ENCODE data around the gene ARHGAP45.

Gene ARHGAP45

DNA sequence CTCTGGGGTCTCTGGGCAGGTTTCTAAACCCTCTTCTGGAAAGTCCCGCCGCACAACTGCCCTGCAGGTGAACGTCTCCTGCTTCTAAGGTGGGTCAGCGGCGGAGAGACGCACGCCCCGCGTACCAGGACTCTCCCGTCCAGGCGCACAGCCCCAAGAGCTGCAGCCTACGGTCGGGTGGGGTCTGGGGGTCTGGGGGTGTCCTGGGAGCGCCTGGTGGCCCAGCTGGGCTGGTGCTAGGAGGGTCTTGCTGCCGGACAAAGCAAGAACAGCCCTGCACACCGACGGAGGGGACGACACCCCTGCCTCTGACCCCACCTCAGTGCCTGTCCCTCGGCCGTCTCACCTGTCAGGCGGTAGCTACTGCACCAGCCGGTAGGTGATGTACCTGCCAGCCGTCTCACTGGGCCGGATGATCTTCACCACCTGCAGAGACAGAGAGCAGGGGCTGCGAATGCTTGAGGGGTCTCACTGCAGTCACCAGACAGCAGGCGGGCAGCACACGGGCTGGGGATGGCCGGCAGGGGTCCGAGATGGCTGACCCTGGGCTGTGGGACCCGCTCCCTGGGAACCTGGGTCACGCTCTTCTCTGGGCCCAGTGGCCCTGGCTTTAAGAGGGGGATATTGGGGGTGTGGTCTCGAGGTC lies 22.3 kb downstream of the ARHGAP45 start:
- intact Hi-C loops (cut with micrococcal nuclease), result no loop called here
- H3K9me3 Mint-ChIP-seq, result no peaks in the 10 kb centered on the region
- peaks cover 100% of the 10 kb centered on the region for H3K36me3 Mint-ChIP-seq (ENCODE audit: low read depth)
- H3K4me1 Mint-ChIP-seq (ENCODE audit: low read depth), result peaks cover 84% of the 10 kb centered on the region
- H3K4me3 Mint-ChIP-seq, result peak overlapping the region; percentile 54
- peak overlapping the region; percentile 98 for H3K27ac Mint-ChIP-seq
- H3K27me3 Mint-ChIP-seq, result no peaks in the 10 kb centered on the region

- Mint-ChIP-seq H3K27ac (peak overlapping the region; percentile 98), H3K36me3 (ENCODE audit: low read depth) (peaks cover 100% of the 10 kb centered on the region), H3K4me1 (ENCODE audit: low read depth) (peaks cover 82% of the 10 kb centered on the region), H3K27me3 (no peaks in the 10 kb centered on the region), H3K9me3 (no peaks in the 10 kb centered on the region), H3K4me3 (peak overlapping the region; percentile 17)
- intact Hi-C loops (cut with micrococcal nuclease), result no loop called here
Observed at GRCh38 chr19:1089891-1090290, 22.9 kb downstream of the ARHGAP45 start.

- peak overlapping the region; percentile 98 for H3K27ac Mint-ChIP-seq
- intact Hi-C loops (cut with micrococcal nuclease), result no loop called here
- H3K36me3 Mint-ChIP-seq (ENCODE audit: low read depth), result peaks cover 95% of the 10 kb centered on the region
- no peak overlapping the region for H3K4me3 Mint-ChIP-seq
- H3K4me1 Mint-ChIP-seq (ENCODE audit: low read depth), result peaks cover 76% of the 10 kb centered on the region
- no peaks in the 10 kb centered on the region for H3K27me3 Mint-ChIP-seq
- no peaks in the 10 kb centered on the region for H3K9me3 Mint-ChIP-seq
Observed at GRCh38 chr19:1090731-1091543, 24.0 kb downstream of the ARHGAP45 start.

- intact Hi-C loops (cut with micrococcal nuclease), result no loop called here
- Mint-ChIP-seq H3K9me3 (no peaks in the 10 kb centered on the region), H3K36me3 (ENCODE audit: low read depth) (peaks cover 87% of the 10 kb centered on the region), H3K27ac (no peak overlapping the region), H3K27me3 (no peaks in the 10 kb centered on the region), H3K4me3 (no peak overlapping the region), H3K4me1 (ENCODE audit: low read depth) (peaks cover 71% of the 10 kb centered on the region)
Observed at GRCh38 chr19:1091544-1092175, 24.7 kb downstream of the ARHGAP45 start.

GRCh38 chr19:1093330-1093729 lies 26.4 kb downstream of the ARHGAP45 start:
- peaks cover 62% of the 10 kb centered on the region for H3K4me1 Mint-ChIP-seq (ENCODE audit: low read depth)
- H3K27me3 Mint-ChIP-seq, result no peaks in the 10 kb centered on the region
- intact Hi-C loops (cut with micrococcal nuclease), result no loop called here
- no peaks in the 10 kb centered on the region for H3K9me3 Mint-ChIP-seq
- peak overlapping the region; percentile 82 for H3K27ac Mint-ChIP-seq
- peak overlapping the region; percentile 88 for H3K4me3 Mint-ChIP-seq
- H3K36me3 Mint-ChIP-seq (ENCODE audit: low read depth), result peaks cover 71% of the 10 kb centered on the region

GRCh38 chr19:1093811-1094553 lies 27.0 kb downstream of the ARHGAP45 start:
- Mint-ChIP-seq H3K36me3 (ENCODE audit: low read depth) (peaks cover 64% of the 10 kb centered on the region), H3K27me3 (no peaks in the 10 kb centered on the region), H3K4me3 (peak overlapping the region; percentile 88), H3K27ac (peak overlapping the region; percentile 82), H3K9me3 (no peaks in the 10 kb centered on the region), H3K4me1 (ENCODE audit: low read depth) (peaks cover 62% of the 10 kb centered on the region)
- intact Hi-C loops (cut with micrococcal nuclease), result no loop called here

DNA sequence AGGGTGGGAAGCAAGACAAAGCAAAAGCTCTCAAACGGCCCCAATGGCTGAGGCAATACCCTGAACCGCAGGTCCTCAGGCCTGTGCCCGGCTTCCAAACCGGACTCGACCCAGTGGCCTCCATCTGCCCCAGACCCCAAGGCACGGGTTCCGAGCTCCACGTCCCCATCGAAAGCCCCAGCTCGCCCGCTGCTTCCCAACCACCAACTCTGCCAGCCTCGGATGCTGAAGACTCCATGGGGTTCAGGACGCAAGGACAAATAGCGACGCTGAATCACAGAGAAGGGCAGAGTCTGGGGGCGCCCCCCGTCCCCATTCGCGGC lies 27.6 kb downstream of the ARHGAP45 start:
- Mint-ChIP-seq H3K36me3 (ENCODE audit: low read depth) (peaks cover 58% of the 10 kb centered on the region), H3K4me1 (ENCODE audit: low read depth) (peaks cover 62% of the 10 kb centered on the region), H3K9me3 (peaks cover 1% of the 10 kb centered on the region), H3K27me3 (no peaks in the 10 kb centered on the region), H3K27ac (peak overlapping the region; percentile 82), H3K4me3 (peak overlapping the region; percentile 88)
- intact Hi-C loops (cut with micrococcal nuclease), result no loop called here

DNA sequence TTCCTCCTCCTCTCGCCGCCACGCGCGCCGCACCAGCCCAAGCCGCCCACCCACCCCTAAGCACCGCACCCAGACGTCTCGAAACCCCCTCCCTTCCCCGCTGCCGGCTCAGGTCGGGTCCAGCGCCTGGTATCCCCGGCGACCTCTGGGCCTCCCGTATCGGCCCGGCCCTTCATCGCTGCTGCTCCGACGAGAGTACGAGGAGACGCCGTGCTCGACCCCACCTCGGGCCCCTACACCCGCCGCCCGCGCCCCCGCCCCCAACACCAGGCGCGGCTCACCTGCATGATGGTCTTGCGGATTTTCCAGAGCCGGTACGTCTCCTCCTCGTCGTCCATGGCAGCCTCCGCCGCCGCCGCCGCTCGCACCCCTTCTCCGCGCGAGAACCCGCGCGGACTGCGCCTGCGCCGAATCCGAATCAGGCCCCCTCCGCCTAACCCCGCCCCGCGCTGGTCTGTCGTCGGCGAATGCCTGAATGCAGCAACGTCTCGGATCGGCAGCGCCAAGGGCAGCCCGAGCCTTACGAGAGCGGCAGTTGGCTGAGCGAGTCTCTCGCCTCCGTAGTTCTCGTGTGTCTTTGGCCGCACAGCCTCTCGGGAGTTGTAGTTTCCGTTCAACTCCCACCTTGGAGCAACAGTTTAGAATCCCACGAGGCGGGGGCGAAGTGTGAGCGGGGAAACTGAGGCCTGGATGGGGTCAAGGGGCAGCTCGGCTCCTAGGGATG lies 28.2 kb downstream of the ARHGAP45 start, which contains the start of gene POLR2E:
POLR2E (minus strand) TSS at position 398 of the 724 bp plus-strand sequence; CDS start at position 338, 60 bp downstream.
- intact Hi-C loops (cut with micrococcal nuclease), result no loop called here
- Mint-ChIP-seq H3K27ac (peak within 1 kb of the TSS; percentile 82), H3K36me3 (ENCODE audit: low read depth) (peaks cover 58% of the 10 kb centered on the region), H3K27me3 (no peaks in the 10 kb centered on the region), H3K4me1 (ENCODE audit: low read depth) (peaks cover 63% of the 10 kb centered on the region), H3K4me3 (peak within 1 kb of the TSS; percentile 88), H3K9me3 (peaks cover 7% of the 10 kb centered on the region)

DNA sequence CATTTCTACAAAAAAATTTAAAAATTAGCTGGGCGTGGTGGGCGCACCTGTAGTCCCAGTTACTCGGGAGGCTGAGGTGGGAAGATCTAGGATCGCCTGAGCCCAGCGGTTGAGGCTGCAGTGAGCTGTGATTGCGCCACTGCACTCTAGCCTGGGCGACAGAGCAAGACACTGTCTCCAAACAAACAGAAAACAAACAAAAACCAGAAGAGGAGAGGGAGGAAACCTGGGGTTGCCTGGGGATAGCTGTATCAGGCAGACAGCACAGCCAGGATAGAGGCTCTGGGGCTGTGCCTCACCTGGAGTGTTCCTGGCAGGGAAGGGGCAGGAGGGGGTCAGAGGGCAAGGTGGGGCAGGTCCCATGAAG lies 30.8 kb downstream of the ARHGAP45 start:
- no peak overlapping the region for H3K4me3 Mint-ChIP-seq
- intact Hi-C loops (cut with micrococcal nuclease), result no loop called here
- peaks cover 32% of the 10 kb centered on the region for H3K36me3 Mint-ChIP-seq (ENCODE audit: low read depth)
- no peaks in the 10 kb centered on the region for H3K27me3 Mint-ChIP-seq
- H3K9me3 Mint-ChIP-seq, result peaks cover 7% of the 10 kb centered on the region
- H3K27ac Mint-ChIP-seq, result peak overlapping the region; percentile 93
- H3K4me1 Mint-ChIP-seq (ENCODE audit: low read depth), result peaks cover 67% of the 10 kb centered on the region

GRCh38 chr19:1098177-1099051 lies 31.4 kb downstream of the ARHGAP45 start:
- peak overlapping the region; percentile 35 for H3K4me3 Mint-ChIP-seq
- H3K27me3 Mint-ChIP-seq, result no peaks in the 10 kb centered on the region
- H3K9me3 Mint-ChIP-seq, result peaks cover 7% of the 10 kb centered on the region
- peaks cover 26% of the 10 kb centered on the region for H3K36me3 Mint-ChIP-seq (ENCODE audit: low read depth)
- H3K4me1 Mint-ChIP-seq (ENCODE audit: low read depth), result peaks cover 68% of the 10 kb centered on the region
- H3K27ac Mint-ChIP-seq, result peak overlapping the region; percentile 93
- intact Hi-C loops (cut with micrococcal nuclease), result no loop called here

DNA sequence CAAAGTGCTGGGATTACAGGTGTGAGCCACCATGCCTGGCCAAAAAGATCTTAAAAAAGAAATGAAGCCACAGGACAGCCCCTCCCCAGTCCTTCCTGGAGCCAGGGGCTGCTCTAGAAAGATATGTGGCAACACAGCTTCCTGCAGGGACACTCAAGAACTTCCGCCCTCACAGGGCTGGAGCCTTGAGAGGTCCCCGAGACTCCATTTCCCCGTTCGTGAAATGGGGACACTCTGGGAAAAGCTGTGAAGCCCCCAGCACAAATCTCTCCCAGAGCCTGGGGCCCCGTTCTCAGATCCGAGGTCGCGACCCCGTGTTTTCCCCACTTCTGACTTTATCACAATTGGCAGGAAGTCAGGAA lies 34.4 kb downstream of the ARHGAP45 start:
- H3K4me3 Mint-ChIP-seq, result peak overlapping the region; percentile 65
- peak overlapping the region; percentile 93 for H3K27ac Mint-ChIP-seq

DNA sequence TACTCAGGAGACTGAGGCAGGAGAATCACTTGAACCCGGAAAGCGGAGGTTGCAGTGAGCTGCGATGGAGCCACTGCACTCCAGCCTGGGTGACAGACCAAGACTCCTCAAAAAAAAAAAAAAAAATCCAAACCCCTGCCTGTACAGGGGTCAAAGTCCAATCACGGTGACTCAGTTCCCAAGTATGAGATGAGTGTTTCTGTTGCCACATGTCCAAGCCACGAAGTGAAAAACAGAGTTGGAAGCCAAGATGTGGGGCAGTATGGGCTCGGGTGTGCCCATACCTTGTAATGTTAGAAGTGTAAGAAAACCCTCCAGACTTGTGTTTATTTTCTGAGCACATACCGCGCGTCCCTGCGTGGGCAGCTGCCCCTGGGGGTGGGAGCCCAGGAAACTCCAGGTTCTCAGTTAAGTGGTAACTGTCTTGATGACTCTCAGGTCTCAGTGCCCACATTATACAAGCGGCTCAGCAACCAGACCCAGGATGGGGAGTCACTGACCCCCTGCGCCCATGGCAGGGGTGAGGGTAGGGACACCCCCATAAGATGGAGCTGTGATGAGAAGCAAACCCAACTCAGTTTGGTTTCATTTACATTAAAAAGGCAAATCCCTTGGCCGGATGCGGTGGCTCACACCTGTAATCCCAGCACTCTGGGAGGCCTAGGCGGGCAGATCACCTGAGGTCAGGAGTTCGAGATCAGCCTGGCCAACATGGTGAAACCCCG lies 35.6 kb downstream of the ARHGAP45 start:
- peaks cover 7% of the 10 kb centered on the region for H3K9me3 Mint-ChIP-seq
- peak overlapping the region; percentile 93 for H3K27ac Mint-ChIP-seq
- H3K4me3 Mint-ChIP-seq, result peak overlapping the region; percentile 65
- peaks cover 73% of the 10 kb centered on the region for H3K4me1 Mint-ChIP-seq (ENCODE audit: low read depth)
- H3K36me3 Mint-ChIP-seq (ENCODE audit: low read depth), result peaks cover 35% of the 10 kb centered on the region
- intact Hi-C loops (cut with micrococcal nuclease), result loop anchor here (5.0 kb wide), 1 partner anchor 35 kb away; the partner anchor contains the start of gene ARHGAP45
- no peaks in the 10 kb centered on the region for H3K27me3 Mint-ChIP-seq

More for the DNA sequence above, 34.4 kb downstream of the ARHGAP45 start:
- Mint-ChIP-seq H3K9me3 (peaks cover 7% of the 10 kb centered on the region), H3K4me1 (ENCODE audit: low read depth) (peaks cover 61% of the 10 kb centered on the region), H3K36me3 (ENCODE audit: low read depth) (peaks cover 22% of the 10 kb centered on the region), H3K27me3 (no peaks in the 10 kb centered on the region)
- intact Hi-C loops (cut with micrococcal nuclease), result loop anchor here (5.0 kb wide), 1 partner anchor 34 kb away; the partner anchor contains the start of gene ARHGAP45

Data from dendritic cell treated with granulocyte-macrophage colony-stimulating factor and Interleukin-4, amounts not matched to agents 40 ng/mL and 50 ng/mL, for 4 days (primary cell).